PC-3 (cell line): ENCODE results near the gene PVRIG. TPM values are rescaled to one million over a fixed set of nuclear protein-coding genes. Genes with fewer than 3 reads are reported as not detected.
"Not testable (repeated sequence)": the region's sequence is repeated elsewhere in the genome, so short reads cannot be mapped to it uniquely, and the experiment has no call there.

Experiments
- ATAC-seq: fragments of 200-7000 bp; cut with Tn5 transposase; 2 replicates; pipeline ENCODE4 v1.9.1; 2020; ENCODE audit warnings: mild to moderate bottlenecking, moderate library complexity
- BruUV-seq: library from RNA; stranded (reverse); fragments of 400-500 nt; replicated peaks from 2 replicates; lab custom pipeline; 2021; lab: Mats Ljungman, UMichigan
- CTCF ChIA-PET: fragments of 300-600 bp; sonication (Branson Sonifier 250); formaldehyde crosslinking; loops from one replicate; lab custom pipeline; 2022; ENCODE audit warnings: antibody characterized with exemption; lab: Charles Lee
- POLR2A ChIA-PET: fragments of 300-600 bp; sonication (Branson Sonifier 250); formaldehyde crosslinking; loops from one replicate; lab custom pipeline; 2022; ENCODE audit warnings: antibody characterized with exemption; ENCODE audit not compliant: unreplicated experiment; lab: Charles Lee
- DNase-seq: peaks from one replicate; pipeline ENCODE4 v3.0.0-alpha.2; 2015
- H2AFZ ChIP-seq: fragments of 300-600 bp; sonication (generic); 2 replicates; pipeline ENCODE4 v1.6.0; 2016; ENCODE audit warnings: antibody characterized with exemption, low read length
- H3F3A ChIP-seq: fragments of 300-600 bp; sonication (generic); one replicate; pipeline ENCODE4 v1.6.0; 2017; ENCODE audit warnings: antibody characterized with exemption, low read length, control low read depth, mild to moderate bottlenecking; ENCODE audit not compliant: unreplicated experiment
- H3K27ac ChIP-seq: fragments of 300-600 bp; sonication (generic); 2 replicates; pipeline ENCODE4 v1.5.1; 2016; ENCODE audit warnings: mild to moderate bottlenecking, low read length
- H3K27me3 ChIP-seq: fragments of 300-600 bp; sonication (generic); 2 replicates; pipeline ENCODE4 v1.6.1; 2016; ENCODE audit warnings: low read length, mixed read lengths
- H3K36me3 ChIP-seq: fragments of 300-600 bp; sonication (generic); 2 replicates; pipeline ENCODE4 v1.6.1; 2016; ENCODE audit warnings: low read depth, mixed run types, low read length, mixed read lengths
- H3K4me1 ChIP-seq: fragments of 300-600 bp; sonication (generic); 2 replicates; pipeline ENCODE4 v1.5.1; 2016; ENCODE audit warnings: low read length; ENCODE audit not compliant: insufficient read depth
- H3K4me2 ChIP-seq: fragments of 300-600 bp; sonication (generic); 2 replicates; pipeline ENCODE4 v1.6.0; 2016; ENCODE audit warnings: low read length
- H3K4me3 ChIP-seq: fragments of 300-600 bp; sonication (generic); 2 replicates; pipeline ENCODE4 v1.5.1; 2016; ENCODE audit warnings: mild to moderate bottlenecking, low read length, mixed read lengths
- H3K79me2 ChIP-seq: fragments of 300-600 bp; sonication (generic); 2 replicates; pipeline ENCODE4 v1.6.1; 2017; ENCODE audit warnings: low read length, mixed read lengths
- H3K9ac ChIP-seq: fragments of 300-600 bp; sonication (generic); 2 replicates; pipeline ENCODE4 v1.6.0; 2016; ENCODE audit warnings: mild to moderate bottlenecking, low read length
- H3K9me2 ChIP-seq: fragments of 300-600 bp; sonication (generic); replicated peaks from 2 replicates; pipeline ENCODE4 v1.6.1; 2016; ENCODE audit warnings: mixed run types, low read length, mixed read lengths
- H3K9me3 ChIP-seq: fragments of 300-600 bp; sonication (generic); 2 replicates; pipeline ENCODE4 v1.6.1; 2016; ENCODE audit warnings: low read length, mixed read lengths
- H4K20me1 ChIP-seq: fragments of 300-600 bp; sonication (generic); 2 replicates; pipeline ENCODE4 v1.6.1; 2016; ENCODE audit warnings: low read length, mixed read lengths
- EZH2 ChIP-seq: fragments of 300-600 bp; sonication (generic); IDR thresholded peaks from one replicate; pipeline ENCODE4 v1.6.1; 2017; ENCODE audit warnings: antibody characterized with exemption, mild to moderate bottlenecking, low read length; ENCODE audit not compliant: unreplicated experiment
- EZH2phosphoT487 ChIP-seq: fragments of 300-600 bp; sonication (generic); IDR thresholded peaks from 2 replicates; pipeline ENCODE4 v1.6.1; 2018; ENCODE audit warnings: mild to moderate bottlenecking, antibody characterized with exemption, low read length, borderline replicate concordance
- intact Hi-C: fragments of 100-400 bp; cut with micrococcal nuclease; formaldehyde crosslinking; loops from 2 replicates; pipeline ENCODE4 v1.9.0; 2023
- total RNA-seq: library from RNA; depleted of rRNA; stranded (reverse); fragments of >200 nt; gene quantifications from 2 replicates; pipeline ENCODE4 v1.2.3, GENCODE V29; 2014
- TF ChIP-seq, protein P1 (sequence below): fragments of 300-600 bp; sonication (generic); conservative IDR thresholded peaks from 2 replicates; pipeline ENCODE4 v1.5.1; 2017; ENCODE audit warnings: antibody characterized with exemption, low read depth, mild to moderate bottlenecking, low read length

PVRIG gene
- total RNA-seq, 1 experiment from 2014 or later: not detected

GRCh38 chr7:100191775-100192174 lies 28.0 kb upstream of the PVRIG start:
- Histone ChIP-seq H3K9me3 (no peaks in the 10 kb centered on the region), H3K9me2 (no peaks in the 10 kb centered on the region), H3K4me3 (no peak overlapping the region), H3K4me2 (no peak overlapping the region), H3K27me3 (no peaks in the 10 kb centered on the region), H3K4me1 (no peaks in the 10 kb centered on the region; the same call in 1 of the 2 replicates), H2AFZ (no peak overlapping the region), H3K27ac (no peak overlapping the region), H3K79me2 (no peaks in the 10 kb centered on the region), H3K36me3 (no peaks in the 10 kb centered on the region), H3K9ac (no peak overlapping the region), H4K20me1 (no peaks in the 10 kb centered on the region), H3F3A (no peaks in the 10 kb centered on the region)
- CTCF ChIA-PET: no interaction called here
- intact Hi-C loops: no loop called here
- BruUV-seq: no TSS peak
- ATAC-seq (peak; percentile 29; the same call in 1 of the 2 replicates), DNase-seq (peak; percentile 13)
- TF ChIP-seq EZH2phosphoT487 (no peak), EZH2 (no peak)
- TF ChIP-seq, protein P1, sequence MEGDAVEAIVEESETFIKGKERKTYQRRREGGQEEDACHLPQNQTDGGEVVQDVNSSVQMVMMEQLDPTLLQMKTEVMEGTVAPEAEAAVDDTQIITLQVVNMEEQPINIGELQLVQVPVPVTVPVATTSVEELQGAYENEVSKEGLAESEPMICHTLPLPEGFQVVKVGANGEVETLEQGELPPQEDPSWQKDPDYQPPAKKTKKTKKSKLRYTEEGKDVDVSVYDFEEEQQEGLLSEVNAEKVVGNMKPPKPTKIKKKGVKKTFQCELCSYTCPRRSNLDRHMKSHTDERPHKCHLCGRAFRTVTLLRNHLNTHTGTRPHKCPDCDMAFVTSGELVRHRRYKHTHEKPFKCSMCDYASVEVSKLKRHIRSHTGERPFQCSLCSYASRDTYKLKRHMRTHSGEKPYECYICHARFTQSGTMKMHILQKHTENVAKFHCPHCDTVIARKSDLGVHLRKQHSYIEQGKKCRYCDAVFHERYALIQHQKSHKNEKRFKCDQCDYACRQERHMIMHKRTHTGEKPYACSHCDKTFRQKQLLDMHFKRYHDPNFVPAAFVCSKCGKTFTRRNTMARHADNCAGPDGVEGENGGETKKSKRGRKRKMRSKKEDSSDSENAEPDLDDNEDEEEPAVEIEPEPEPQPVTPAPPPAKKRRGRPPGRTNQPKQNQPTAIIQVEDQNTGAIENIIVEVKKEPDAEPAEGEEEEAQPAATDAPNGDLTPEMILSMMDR: no peak
- POLR2A ChIA-PET: no interaction called here

GRCh38 chr7:100192281-100192862 lies 27.4 kb upstream of the PVRIG start:
- BruUV-seq, H3K9ac ChIP-seq, POLR2A ChIA-PET, H3K27ac ChIP-seq, H3K9me2 ChIP-seq, H3K79me2 ChIP-seq, intact Hi-C loops, H3F3A ChIP-seq, H3K4me1 ChIP-seq, H3K27me3 ChIP-seq, H3K4me3 ChIP-seq, H4K20me1 ChIP-seq, H3K36me3 ChIP-seq, DNase-seq, CTCF ChIA-PET, H2AFZ ChIP-seq, H3K4me2 ChIP-seq, ATAC-seq, H3K9me3 ChIP-seq: not testable (repeated sequence)

DNA sequence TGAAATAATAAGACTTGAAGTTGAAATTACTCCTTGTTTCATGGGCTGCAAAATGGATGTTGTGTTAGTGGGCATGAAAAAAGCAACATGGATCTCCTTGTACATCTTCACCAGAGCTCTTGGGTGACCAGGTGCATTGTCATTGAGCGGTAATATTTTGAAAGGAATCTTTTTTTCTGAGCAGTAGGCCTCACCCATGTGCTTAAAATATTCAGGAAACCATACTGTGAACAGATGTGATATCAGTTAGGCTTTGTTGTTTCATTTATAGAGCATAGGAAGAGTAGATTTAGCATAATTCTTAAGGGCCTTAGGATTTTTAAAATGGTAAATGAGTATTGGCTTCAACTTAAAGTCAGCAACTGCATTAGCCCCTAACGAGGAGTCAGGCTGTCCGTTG lies 26.8 kb upstream of the PVRIG start:
- H3K79me2 ChIP-seq: no peaks in the 10 kb centered on the region
- no peak for ATAC-seq
- ChIA-PET POLR2A (no interaction called here), CTCF (no interaction called here)
- no peak for TF ChIP-seq EZH2phosphoT487
- TF ChIP-seq EZH2: no peak
- TF ChIP-seq, protein P1: no peak
- H4K20me1 ChIP-seq: no peaks in the 10 kb centered on the region
- H3F3A ChIP-seq: no peaks in the 10 kb centered on the region
- no peaks in the 10 kb centered on the region for H3K27me3 ChIP-seq
- intact Hi-C loops: no loop called here
- H3K9ac ChIP-seq: no peak overlapping the region
- BruUV-seq: no TSS peak
- no peak for DNase-seq
- no peaks in the 10 kb centered on the region for H3K36me3 ChIP-seq
- H3K4me3 ChIP-seq: no peak overlapping the region
- no peaks in the 10 kb centered on the region for H3K9me3 ChIP-seq
- no peaks in the 10 kb centered on the region for H3K9me2 ChIP-seq
- H3K4me2 ChIP-seq: no peak overlapping the region
- H2AFZ ChIP-seq: no peak overlapping the region
- no peaks in the 10 kb centered on the region; the same call in 1 of the 2 replicates for H3K4me1 ChIP-seq
- no peak overlapping the region for H3K27ac ChIP-seq
